Activated CD4-positive, alpha-beta T cell treated with anti-CD3 and anti-CD28 coated beads, Interleukin-2, amount 50 U/mL, for 1 hour (primary cell): ENCODE results near the gene ANKRD34C.

Experiments used
- DNase-seq: peaks from one replicate; pipeline ENCODE4 v3.0.0-alpha.2; 2020

ANKRD34C gene

DNA sequence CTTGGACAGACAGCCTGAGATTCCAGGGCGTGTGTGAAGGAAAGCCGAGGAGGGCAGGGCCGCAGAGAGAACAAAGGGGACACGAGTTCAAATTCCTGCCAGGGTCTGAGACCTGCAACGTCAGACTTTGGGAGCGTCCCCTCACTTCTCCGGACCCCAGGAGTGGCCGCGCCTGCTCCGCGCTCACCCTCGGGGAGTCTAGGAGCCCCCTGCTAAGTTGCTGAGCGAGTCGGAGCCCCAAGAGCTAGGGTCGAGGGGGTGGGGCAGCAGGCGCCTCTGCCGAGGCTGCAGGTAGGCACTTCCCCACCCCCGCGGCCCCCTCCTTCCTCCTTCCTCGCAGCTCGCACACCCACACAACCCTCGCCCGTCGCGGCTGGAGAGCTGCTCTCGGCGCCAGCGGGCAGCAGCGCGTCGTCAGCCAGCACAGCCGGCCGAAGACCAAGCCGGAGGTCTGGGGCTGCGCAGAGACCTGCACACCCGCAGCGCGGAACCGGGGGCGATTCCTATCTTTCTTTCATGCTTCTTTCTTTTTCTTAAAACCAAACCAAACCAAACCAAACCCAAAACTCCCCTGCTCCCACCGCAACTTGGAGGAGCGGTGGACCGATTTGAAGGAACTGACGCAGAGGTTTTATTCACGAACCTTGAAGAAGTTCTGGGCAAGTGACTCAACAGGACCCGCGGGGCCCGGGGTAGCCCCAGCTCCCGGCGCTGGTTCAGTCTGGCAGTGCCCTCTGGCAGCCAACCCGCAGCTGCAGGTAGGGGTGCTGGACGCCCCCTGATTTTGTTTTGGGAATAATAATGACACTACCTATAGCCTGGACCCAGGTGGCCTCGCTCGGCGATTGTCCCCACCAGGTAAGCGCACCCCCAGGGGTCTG, at the start of gene ANKRD34C:
Gene ANKRD34C (plus strand): TSS at position 352 of the 881 bp plus-strand sequence. CDS start 10,563 bp downstream, outside the sequence.
- no peak for DNase-seq

DNA sequence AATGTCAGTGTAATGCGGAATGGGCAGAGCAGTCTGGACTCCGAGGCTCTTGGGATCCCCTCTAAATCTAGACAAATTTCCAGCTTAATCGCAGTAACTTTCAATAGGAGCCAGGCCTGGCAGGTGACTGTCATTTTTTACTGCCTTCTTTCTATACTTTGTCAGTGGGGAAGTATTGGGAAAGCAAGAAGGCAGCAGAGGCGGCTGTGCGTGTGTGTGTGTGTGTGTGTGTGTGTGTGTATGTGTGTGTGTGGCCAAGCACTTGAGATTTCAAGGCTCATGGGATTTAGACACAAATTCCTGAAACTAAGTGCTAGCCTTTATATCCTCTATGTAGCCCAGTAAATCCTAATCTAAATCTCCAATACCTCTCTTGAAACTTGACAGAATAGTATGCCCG, 49.3 kb upstream of the ANKRD34C start:
- DNase-seq, result no peak

DNA sequence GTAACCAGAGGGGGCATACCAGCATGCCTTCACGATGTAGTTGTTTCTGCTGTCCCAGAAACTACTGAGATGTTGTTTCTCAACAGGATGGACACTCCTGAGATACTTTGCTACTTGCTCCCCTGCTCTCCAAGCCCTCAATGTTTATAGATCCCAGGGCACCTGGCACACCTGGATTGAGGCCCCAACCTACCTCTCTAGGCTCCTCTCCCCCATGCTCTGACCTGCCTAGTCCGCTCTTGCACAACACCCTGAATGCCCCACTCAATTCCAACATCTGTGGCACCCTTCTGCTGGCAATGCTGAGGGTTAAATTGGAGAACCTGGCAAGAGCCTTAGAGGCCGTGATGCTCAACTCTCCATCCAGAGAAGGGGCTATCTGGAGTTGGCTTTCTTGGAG, 42.5 kb upstream of the ANKRD34C start:
- no peak for DNase-seq

DNA sequence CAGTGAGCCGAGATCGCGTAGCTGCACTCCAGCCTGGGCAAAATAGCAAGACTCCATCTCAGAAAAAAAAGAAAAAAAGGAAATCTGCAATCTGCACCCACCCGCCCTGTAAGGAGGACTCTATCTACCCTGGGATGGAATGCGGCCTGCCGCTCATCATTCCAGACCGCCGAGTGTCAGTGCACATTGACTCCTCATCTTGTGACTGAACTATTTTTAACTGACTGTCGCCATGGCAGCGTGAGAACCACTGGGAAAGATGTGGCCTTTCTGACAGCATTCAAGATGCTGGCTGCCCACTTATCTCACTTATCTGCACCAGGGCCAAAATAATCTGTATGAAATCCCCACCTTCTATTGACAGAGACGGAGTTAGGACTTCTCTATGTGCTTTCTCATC, 38.8 kb upstream of the ANKRD34C start:
- no peak for DNase-seq

DNA sequence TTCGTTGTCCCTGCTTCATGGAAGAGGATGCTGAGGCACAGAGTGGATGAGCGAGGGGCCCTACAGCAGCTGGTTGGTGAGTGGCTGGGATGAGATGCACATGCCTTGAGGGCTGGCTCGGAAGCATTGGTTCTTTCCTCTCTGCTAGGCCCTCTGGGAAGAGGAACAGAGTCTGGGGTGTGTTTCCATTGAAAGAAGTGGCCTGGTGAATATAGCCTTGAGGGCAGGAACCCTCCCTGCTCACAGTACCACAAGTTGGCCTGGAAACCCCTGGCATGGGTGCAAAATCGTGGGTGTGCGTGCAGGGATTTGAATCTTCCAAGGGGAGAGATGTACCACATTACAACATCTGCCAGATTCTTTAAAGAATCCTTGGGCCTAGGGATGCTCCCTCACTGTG, 37.6 kb upstream of the ANKRD34C start:
- DNase-seq, result no peak

DNA sequence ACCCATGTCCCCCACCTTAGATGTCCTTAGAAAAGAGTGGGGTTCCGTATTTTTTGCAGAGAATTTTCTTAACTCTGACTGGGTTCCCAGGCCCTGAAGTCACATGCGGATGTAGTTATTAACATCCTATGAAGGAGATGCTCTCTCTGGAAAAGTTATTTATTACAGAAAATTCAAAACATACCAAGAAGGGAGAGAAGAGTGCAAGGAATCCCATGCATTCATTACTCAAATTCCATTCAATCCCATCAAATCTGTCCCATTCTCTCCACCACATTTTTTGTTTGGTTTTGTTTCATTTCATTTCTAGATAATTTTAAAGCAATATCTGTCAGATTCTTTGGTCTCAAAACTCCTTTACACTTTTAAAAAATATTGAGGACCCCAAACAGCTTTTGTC, 34.3 kb upstream of the ANKRD34C start:
- DNase-seq, result no peak

DNA sequence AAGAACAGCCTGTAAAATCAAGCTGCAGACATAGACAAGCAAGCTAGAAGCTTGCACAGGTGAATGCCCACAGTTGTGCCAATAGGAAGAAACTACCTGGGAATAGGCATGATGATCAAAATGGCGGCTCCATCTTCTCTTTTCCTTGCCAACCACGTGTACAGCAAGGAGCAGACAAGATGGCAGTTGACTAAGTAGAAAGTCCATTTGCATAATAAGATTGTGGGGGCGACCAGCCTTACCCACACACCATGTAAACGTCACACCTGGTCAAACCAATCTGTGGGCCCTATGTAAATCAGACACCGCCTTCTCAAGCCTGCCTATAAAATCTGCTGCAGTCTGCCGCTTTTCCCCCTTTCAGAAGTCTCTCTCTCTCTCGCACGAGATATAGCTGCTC, 25.1 kb upstream of the ANKRD34C start:
- DNase-seq, result no peak

DNA sequence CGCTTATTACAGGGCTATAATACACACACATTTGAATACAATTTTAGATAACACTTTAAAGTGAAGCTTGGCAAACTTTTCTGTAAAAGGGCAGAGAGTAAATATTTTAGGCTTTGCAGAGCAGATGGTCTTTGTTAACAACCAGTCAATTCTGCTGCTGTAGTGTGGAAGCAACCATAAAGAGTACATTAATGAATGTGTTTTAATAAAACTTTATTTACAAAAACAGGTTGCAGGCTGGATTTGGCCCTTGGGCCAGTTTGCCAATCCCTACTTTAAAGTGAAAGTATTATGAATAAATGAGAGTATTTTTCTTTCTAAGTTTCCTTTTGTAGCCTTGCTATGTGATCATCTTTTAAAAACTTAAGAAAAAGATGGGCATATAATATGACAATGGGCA, 20.7 kb upstream of the ANKRD34C start:
- DNase-seq, result no peak

DNA sequence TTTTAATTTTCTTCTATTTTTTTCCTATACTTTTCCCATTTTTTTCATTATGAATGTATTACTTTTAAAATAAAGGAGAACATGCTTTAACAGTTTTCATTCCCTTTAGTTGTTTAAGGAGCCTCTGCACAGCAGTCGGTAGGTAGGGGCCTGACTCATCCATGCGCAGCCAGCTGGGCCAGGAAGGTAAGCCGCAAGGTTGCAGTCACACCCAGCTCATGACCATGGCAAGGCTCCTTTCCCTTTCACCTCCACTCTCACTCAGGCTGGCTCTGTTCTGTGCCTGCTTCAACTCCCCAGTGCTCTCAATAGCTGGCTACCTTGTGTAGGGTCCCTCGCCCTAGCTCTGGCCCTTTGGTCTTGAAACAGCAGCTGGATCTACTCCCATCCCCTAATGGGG, 17.4 kb upstream of the ANKRD34C start:
- DNase-seq, result no peak

DNA sequence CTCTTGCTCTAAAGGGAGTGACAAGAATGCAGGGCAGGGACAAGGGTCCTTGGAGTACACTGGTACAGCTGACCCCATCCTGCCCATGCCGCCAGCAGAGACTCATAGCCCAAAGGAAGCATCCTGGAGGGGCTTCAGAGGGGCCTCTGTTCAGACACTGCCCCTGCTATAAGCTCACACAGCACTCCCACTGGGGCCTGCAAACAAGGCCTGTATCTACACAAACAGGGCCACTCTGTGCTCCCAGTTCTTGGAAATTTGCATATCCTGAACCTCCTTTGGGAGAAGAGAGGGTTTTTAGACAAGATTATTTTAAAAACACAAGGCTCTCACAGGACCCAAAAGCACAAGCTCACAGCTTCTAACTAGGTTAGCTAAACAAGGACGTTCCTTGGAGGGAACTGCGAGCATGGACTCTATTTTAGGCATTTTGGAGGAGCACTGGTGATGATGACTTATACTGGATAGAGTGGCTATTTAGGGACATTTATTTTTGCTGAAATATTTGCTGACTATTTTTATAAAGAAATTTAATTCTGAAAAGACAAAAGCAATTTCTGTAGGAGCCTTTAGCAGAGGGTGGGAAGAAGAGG, 16.4 kb upstream of the ANKRD34C start:
- DNase-seq, result no peak

DNA sequence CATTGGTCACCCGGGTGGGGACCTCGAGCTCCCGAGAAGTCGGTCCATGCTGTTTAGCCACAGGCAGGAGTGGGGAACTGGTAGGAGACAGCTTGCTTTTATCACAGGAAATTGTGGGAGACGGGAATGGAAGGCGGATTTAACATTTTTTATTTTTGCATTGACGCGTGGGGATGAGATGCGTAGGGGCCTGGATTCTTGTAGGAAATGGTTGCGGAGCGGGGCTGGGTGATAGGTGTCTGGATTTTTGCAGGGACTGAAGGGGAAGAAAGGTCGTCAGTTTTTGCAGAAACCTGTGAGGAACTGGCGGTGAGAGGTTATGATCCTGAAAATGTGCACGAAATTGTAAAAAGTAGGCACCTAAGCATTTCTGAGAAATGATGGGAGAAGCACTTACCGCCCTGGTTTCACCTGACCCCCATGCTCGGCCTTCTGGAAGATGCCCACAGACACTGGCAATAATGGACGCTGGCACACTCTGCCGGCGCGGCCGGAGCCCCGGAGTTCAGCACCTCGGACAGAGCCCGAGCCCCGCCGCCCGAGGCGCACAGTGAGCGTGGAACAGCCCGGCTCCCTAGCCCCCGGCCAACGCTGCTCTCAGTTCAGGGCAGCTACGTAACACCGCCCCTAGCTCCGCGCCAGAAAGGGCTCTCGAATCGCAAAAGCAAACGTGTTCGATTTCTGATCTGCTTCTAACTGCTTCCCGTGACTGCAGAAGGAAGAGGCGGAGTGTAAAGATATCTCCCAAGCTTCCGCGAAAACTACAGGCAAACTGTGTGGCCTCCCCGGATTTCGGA, 928 bp downstream of the ANKRD34C start:
- DNase-seq, result peak; percentile 19

DNA sequence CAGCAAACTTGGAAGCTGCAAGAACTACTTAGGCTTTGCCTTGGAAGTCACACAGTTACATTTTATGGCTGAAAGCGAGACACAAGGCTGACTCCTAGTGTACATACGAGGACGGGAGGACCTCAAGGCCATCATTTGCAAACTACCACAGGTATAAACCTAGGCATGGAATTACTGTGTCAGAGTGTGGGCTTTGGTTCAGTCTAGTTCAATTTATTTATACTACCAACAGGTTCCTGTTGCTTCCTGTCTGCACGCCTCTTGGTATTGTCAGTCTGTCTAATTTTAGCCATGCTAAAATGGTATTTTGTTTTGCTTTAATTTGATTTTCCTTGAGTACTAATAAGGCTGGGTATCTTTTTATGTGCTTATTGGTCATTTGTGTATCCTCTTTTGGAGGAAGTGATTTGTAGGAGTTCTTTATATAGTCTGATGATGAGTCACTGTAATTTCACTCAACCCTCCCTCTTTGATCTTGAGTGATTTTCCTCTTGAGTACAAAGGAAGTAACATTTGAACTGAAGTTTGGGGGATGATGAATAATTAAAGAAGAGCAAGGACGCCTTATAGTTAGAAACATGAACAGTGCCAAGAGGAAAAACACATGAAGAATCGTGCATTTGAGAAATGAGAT, 8.2 kb downstream of the ANKRD34C start:
- DNase-seq, result no peak

DNA sequence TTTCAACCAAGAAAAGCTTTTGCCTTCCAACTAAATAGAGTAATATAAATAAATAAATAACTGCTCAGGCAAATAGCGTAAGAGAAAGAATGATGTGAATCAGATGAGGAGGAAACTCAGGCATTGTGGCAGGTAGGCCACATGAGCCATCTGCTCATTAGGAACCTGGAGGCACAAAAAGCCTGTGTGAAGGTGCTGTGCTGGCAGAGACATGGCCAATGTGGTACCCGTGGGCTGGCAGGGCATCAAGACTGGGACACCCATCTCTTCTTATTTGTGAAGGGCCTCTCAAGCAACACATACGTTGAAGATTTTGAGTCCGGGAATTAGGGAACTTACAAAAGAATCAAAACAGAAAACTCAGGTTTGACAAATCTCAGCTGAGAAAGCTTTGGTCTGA, 9.5 kb downstream of the ANKRD34C start:
- DNase-seq, result no peak

DNA sequence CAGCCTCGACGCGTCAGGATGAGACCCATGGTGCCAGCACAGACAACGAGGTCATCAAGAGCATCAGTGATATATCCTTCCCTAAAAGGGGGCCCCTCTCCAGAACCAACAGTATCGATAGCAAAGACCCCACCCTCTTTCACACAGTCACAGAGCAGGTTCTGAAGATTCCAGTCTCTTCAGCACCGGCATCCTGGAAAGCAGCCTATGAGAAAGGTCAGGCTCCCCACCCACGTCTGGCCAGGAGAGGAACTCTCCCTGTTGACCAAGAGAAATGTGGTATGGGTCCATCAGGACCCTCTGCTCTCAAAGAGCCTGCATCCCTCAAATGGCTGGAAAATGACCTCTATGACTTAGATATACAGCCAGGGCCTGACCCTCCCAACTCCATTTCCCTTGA, 11.6 kb downstream of the ANKRD34C start:
- DNase-seq, result no peak

DNA sequence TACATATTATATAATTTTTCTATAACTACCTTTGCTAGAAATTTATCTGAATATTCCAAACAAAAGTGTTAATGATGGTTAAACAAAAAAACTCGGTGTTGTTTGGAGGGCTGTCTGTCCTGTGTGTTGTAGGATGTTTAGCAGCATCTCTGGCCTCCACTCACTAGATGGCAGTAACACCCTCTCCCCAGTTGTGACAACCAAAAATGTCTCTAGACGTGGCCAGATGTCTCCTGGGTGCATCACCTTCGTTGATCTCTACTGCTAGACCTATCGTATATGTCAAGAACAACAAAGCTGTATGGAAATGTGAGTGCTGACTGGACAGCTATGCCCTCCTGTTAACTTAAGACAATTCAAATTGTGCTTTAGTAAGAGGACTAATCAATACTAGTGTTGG, 14.1 kb downstream of the ANKRD34C start:
- DNase-seq, result no peak

DNA sequence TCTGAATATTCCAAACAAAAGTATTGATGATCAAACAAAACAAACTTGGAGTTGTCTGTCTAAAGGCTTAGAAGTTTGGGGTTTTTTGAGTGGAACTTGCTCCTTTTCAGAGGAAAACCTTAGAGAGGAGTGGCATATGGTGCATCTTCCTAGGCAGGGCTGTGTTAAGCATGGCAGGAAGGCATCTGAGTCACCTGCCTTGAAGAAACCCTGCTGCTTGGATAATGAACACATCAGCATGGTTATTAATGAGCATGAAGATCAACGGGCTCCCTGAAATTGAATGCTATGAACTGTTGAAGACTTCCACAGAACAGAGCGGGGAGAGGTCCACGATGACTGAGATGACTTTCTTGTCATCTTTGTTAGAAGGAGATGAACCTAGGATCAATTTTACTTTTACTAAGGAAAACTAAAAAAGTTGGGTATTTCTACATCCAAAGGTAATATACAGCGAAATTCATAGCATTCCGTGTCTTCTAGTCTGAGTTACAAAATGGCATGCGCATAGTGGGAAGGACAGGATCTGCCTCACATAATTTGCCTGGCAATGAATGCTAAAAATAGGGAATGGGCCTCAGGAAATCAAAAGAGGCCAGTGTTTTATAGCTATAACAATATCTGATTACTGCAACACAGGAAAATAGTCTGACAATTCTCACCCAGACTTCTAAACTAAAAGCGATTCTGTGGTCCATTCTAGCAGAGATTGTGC, 16.8 kb downstream of the ANKRD34C start:
- DNase-seq, result no peak

DNA sequence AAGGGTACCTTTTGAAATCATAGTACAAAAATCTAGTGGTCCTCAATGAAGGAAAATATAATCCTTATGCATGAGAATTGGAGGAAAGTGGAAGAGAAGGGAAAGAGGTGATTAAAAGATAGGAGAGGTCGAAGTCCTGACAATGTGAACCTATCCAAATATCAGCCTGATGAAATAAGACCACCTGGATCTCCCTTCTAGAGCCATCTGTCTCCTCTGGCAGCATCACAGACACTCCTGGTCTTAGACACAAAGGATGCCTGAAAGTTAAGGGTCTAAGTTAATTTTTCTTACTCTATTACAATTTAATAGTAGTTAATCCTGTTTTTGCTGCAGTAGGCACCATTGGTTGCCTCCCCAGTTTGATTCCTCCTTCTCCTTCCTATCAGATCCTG, 17.3 kb downstream of the ANKRD34C start:
- no peak for DNase-seq

DNA sequence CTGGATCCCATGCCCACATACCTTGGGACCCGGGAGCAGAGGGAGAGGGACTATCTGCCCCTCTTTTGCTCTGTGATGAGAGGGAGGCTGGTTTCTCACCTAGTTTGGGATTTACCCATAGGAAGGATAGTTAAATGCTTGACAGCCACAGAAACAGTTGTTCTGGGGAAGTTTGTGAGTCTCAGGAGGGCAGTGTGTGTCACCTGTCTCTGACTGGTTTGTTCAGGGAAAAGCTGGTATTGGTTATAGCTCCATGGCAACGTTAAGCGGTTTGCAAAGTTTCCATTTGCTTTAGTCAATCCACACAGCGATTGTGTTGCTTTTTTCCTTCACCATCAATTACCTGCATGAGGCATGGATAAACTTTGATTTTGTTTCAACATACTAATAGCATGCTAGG, 24.7 kb downstream of the ANKRD34C start:
- DNase-seq, result no peak

DNA sequence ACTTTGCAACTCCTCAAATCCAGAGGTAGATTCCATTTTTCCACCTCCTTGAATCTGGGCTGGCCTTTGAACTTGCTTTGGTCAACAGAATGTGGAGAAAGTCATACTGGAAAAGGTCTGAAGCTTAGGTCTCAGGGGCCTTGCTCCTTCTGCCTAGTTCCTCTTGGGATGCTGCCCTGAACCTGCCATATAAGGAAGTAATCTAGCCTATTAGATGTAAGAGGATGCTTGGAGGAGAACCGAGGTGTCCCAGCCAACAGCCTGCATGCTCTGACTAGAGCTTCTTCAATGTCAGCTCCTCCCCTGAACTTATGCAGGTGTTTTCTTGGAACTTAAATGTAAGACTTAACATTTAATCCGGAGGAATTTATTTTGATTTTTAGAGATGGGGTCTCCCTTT, 26.4 kb downstream of the ANKRD34C start:
- DNase-seq, result no peak

DNA sequence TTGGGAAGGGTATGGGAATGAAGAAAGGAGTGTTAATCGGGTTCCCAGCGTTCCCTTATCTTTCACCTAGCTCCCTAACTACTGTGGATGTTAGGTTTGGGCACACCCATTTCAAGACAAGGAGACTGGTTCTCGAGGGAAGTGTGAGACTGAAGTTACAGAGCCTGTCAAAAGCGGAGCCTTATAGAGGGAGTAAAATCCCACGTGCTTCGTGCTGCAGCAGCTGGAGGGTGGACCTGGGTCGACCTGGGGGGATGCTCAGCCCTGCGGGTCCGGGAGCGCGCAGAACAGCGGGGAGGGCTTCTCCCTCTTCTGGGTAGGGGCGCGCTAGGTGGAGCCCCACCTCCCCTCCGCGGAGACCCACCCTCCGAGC, 28.1 kb downstream of the ANKRD34C start:
- no peak for DNase-seq

DNA sequence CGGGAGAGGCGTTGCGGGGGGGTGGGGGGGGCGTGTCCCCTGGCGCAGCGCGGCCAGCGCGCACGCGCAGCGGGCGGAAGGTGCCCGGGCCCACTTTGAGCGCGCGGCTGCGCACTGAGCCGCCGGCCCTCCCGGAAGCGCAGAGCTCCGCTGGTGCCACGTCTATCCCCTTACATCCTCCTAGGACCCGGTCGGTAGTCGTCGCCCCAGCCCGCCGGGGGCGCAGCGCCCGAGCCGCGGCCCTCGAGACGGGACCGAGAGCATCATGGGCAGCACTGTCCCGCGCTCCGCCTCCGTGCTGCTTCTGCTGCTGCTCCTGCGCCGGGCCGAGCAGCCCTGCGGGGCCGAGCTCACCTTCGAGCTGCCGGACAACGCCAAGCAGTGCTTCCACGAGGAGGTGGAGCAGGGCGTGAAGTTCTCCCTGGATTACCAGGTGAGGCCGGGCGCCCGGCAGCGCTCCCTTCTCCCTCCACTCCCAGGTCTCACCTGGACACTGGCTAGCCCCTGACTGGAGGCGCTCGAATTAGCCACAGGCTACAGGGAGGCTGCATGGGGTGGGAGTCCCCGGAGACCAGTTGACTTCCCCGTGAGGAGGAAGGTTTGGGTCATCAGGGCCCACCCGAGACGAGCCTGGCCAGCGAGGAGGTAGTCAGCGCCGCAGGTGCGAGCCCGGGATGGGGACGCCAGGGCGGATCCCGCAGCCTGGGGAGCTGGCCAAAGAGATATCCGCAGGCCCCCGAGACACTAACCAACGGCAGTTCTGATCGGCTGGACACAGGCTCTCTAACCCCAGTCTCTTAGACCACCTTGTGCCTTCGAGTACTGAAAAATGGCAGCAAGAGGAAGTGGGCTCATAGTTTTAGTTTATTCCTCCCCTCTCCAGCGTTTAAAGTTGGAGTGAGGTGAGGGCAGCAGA, 28.7 kb downstream of the ANKRD34C start, which contains the start of gene TMED3:
Gene TMED3 (plus strand): TSS at position 128 of the 916 bp plus-strand sequence. CDS start 138 bp downstream, at position 266.
- DNase-seq, result peak; percentile 69
